SH-SY5Y (cell line): ENCODE measurements around the gene SUSD1.

Experiments
- GATA2 ChIP-seq: IDR thresholded peaks from 2 replicates; pipeline ENCODE4 v1.6.1; 2011; ENCODE audit warnings: mild to moderate bottlenecking, low read depth, low read length
- GATA3 ChIP-seq: IDR thresholded peaks from 2 replicates; pipeline ENCODE4 v1.6.1; 2011; ENCODE audit warnings: low read depth, mild to moderate bottlenecking, low read length, moderate library complexity

The SUSD1 gene

DNA sequence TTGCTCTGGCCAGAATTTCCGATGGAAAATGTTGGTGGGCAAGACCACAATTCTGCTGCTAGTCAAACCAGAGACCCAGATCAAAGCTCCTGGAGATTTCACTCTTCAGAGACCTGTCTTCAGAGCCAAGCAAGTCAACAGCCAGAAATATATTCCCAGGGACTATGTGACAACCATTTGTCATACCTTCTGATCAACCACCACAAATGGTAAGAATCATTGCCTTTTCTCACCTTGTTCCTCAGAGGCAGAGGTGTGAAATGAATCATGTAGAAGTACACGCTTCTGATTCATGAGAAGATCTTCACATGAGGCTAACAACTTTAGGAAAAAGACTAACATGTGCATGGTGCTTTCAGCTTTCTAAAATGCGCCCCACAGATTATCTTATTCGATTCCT is 53.5 kb downstream of the SUSD1 start:
- TF ChIP-seq GATA3, result no peak
- no peak for TF ChIP-seq GATA2

- no peak for TF ChIP-seq GATA3
- no peak for TF ChIP-seq GATA2
Measured at GRCh38 chr9:112120439-112120925, 54.6 kb downstream of the SUSD1 start.

DNA sequence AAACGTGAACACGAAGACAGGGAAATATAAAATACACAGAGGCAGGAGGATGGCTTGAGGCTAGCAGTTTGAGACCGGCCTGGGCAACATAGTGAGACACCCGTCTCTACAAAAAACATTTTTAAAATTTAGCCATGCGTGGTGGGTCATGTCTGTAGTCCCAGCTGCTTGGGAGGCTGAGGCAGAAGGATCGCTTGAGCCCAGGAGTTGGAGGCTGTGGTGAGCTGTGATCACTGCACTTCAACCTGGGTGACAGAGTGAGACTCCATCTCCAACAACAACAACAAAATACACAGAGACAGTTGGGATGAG is 55.1 kb downstream of the SUSD1 start:
- TF ChIP-seq GATA2, result no peak
- TF ChIP-seq GATA3, result no peak

- TF ChIP-seq GATA3 (no peak), GATA2 (no peak)
Measured at GRCh38 chr9:112119225-112120029, 55.7 kb downstream of the SUSD1 start.

GRCh38 chr9:112118009-112118408 is 57.1 kb downstream of the SUSD1 start:
- TF ChIP-seq GATA2 (no peak), GATA3 (no peak)

- TF ChIP-seq GATA3 (no peak), GATA2 (no peak)
Measured at GRCh38 chr9:112115970-112116753, 58.9 kb downstream of the SUSD1 start.

DNA sequence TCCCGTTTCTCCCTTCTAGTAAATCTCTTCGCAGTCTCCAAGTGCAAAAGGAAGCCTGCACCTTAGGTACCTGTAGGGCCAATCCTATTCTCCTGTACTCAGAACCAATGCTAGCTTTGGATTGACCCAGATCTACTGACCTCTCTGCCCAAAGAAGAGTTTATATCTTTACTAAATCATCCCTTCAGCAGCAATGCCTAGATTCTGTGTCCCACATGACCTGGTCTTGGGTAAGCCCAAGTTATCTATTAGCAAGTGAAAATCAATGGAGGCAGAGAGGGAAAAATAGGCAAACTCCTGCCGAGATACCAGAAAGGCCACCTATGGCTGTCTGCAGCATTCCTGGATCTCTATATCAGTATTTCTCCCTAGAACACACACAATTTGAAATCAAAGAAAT is 60.0 kb downstream of the SUSD1 start:
- TF ChIP-seq GATA2 (no peak), GATA3 (no peak)

DNA sequence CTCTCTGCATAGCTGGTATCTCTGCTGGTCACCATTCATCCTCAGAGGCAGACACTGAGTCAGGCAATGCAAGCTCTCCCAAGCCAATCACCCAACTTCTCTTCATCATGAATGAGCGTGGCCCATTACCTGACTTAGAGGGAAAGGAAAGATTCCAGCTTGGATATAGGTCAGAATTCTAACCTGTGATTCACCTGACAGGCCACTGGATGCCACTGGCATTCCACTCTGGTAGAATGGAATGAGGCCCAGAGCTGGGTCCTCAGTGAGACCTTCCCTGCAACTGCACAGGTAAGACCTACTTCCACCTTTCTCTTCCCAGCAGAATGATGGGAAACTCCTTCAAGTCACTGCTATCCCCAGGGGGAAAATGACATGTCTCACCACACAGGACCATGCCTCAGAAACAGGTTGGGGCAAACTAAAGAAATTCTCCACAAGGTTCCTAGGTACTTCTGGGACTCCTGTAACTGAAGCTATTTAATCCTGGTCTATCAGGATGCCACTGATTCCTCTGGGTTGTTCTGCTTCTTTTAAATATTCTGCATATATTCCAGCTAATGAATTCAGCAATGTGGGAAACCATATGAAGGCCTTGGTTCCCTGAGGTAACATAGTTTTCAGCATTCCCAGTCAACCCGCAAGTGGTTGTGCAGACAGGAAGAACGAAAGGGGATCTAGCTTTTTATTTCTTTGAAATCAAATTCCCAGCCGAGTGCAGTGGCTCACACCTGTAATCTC is 62.0 kb downstream of the SUSD1 start:
- TF ChIP-seq GATA2 (no peak), GATA3 (no peak)

- TF ChIP-seq GATA3 (no peak), GATA2 (no peak)
Measured at GRCh38 chr9:112112519-112112918, 62.6 kb downstream of the SUSD1 start.

DNA sequence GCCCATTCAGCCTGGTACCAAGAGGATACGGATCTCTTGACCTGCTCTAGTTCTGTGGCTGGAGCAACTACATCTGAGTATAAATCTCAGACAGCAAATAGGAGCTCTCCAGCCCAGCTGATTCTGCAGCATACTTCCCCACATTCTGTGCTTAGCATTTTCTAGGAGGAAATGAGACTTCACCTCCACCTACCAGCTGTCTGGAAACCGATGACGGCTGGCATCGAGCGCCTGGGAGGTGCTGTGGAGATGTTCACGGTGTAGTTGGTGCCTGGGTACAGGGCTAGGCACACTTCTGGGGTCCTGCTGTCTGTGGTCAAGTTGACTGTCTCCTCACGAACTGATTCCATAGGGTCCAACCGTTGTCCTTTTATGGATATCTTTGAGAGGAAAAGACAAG is 63.6 kb downstream of the SUSD1 start:
- TF ChIP-seq GATA3 (no peak), GATA2 (no peak)

- TF ChIP-seq GATA3 (no peak), GATA2 (no peak)
Measured at GRCh38 chr9:112110777-112111113, 64.4 kb downstream of the SUSD1 start.

GRCh38 chr9:112110094-112110776 is 64.9 kb downstream of the SUSD1 start:
- no peak for TF ChIP-seq GATA3
- TF ChIP-seq GATA2, result no peak

DNA sequence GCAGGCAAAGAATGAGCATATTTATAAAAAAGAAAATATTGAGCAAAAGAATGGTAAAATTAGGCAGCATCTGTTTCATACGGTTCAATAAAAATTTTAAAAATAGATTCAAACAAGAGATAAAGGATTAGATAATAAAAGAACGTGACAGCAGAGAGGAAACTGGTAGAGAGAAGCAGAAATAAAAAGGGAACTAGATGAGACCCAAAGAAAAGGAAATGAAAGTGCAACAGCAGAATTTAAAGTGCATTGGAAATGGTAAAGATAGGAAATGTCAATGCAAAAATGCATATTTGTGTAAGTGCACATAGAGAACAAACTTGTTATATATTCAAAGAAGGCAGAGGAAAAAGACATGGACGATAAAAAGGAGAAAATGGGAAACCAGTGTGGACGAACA is 70.2 kb downstream of the SUSD1 start:
- TF ChIP-seq GATA3 (no peak), GATA2 (no peak)

DNA sequence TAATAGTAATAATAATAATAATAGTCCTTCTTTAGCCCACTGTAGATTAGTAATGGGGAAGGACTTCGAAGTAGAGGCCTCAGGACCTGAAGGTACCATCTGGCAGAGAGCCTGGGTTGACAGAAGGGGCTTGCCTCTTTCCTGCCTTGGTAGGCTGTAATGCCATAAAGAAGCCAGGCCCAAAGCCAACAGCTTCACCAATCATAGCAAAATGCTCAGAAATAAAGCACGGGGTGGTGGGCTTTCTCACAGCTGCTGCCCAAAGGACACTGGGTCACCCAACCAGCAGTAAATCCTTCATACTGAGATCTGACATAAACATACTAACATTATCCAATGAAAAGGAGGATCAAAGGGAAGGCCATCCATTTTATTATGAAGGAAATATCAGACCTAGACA is 70.7 kb downstream of the SUSD1 start:
- no peak for TF ChIP-seq GATA3
- TF ChIP-seq GATA2, result no peak

DNA sequence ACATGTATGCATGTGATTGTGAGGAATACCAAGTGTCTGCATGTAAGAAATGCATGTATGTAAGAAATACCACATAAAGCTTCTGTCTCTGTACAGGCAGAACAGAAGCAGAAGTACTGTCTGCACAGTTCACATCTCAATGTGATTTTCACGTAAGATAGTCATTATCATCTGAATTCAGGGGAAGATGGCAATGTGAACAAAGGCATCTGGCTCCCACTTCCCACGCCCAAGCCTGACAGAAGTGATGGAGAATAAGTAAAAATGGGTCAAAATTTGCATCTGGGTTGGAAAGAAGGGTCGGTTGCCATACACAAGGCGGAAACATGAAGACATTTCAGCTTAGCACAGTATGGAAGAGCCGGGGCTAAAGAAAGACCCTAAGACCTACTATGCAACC is 71.7 kb downstream of the SUSD1 start:
- no peak for TF ChIP-seq GATA3
- no peak for TF ChIP-seq GATA2
